ENCODE data around the gene PLCD1. TPM values are rescaled to one million over a fixed set of nuclear protein-coding genes. Genes with fewer than 3 reads are reported as not detected.
"Not testable (repeated sequence)": the region's sequence is repeated elsewhere in the genome, so short reads cannot be mapped to it uniquely, and the experiment has no call there.

Gene PLCD1
- total RNA-seq, 3 donors from 2014 or later: 1.8 to 3.4 (median 1.9) TPM

- ATAC-seq: peak; percentile 66 to 72
- peak overlapping the region; percentile 93 for H3K4me3 Mint-ChIP-seq
- DNase-seq: peak; percentile 42
- H3K9me3 Mint-ChIP-seq: no peaks in the 10 kb centered on the region
- no peaks in the 10 kb centered on the region for H3K27me3 Mint-ChIP-seq (ENCODE audit: low read depth)
- H3K36me3 Mint-ChIP-seq (ENCODE audit: insufficient read depth): peaks cover 11% of the 10 kb centered on the region
- peaks cover 50% of the 10 kb centered on the region for H3K4me1 Mint-ChIP-seq (ENCODE audit: low read depth)
Measured at GRCh38 chr3:37993820-37994638, 35.4 kb downstream of the PLCD1 start.

GRCh38 chr3:37993460-37993819 is 36.0 kb downstream of the PLCD1 start:
- Mint-ChIP-seq H3K36me3 (ENCODE audit: insufficient read depth) (peaks cover 11% of the 10 kb centered on the region), H3K27me3 (ENCODE audit: low read depth) (no peaks in the 10 kb centered on the region), H3K9me3 (no peaks in the 10 kb centered on the region), H3K4me1 (ENCODE audit: low read depth) (peaks cover 46% of the 10 kb centered on the region), H3K4me3 (peak overlapping the region; percentile 93)
- DNase-seq (no peak), ATAC-seq (no peak)

- Mint-ChIP-seq H3K9me3 (no peaks in the 10 kb centered on the region), H3K27me3 (ENCODE audit: low read depth) (no peaks in the 10 kb centered on the region), H3K36me3 (ENCODE audit: insufficient read depth) (peaks cover 11% of the 10 kb centered on the region), H3K4me1 (ENCODE audit: low read depth) (peaks cover 43% of the 10 kb centered on the region), H3K4me3 (peak overlapping the region; percentile 93)
- DNase-seq (no peak), ATAC-seq (no peak)
Measured at GRCh38 chr3:37993067-37993455, 36.4 kb downstream of the PLCD1 start.

GRCh38 chr3:37992271-37993066 is 37.0 kb downstream of the PLCD1 start:
- H3K27me3 Mint-ChIP-seq (ENCODE audit: low read depth): no peaks in the 10 kb centered on the region
- peaks cover 42% of the 10 kb centered on the region for H3K4me1 Mint-ChIP-seq (ENCODE audit: low read depth)
- peaks cover 11% of the 10 kb centered on the region for H3K36me3 Mint-ChIP-seq (ENCODE audit: insufficient read depth)
- peak overlapping the region; percentile 93 for H3K4me3 Mint-ChIP-seq
- DNase-seq (no peak), ATAC-seq (no peak)
- no peaks in the 10 kb centered on the region for H3K9me3 Mint-ChIP-seq

GRCh38 chr3:37991823-37992222 is 37.6 kb downstream of the PLCD1 start:
- H3K36me3 Mint-ChIP-seq (ENCODE audit: insufficient read depth): peaks cover 9% of the 10 kb centered on the region
- ATAC-seq: no peak
- H3K9me3 Mint-ChIP-seq: no peaks in the 10 kb centered on the region
- no peaks in the 10 kb centered on the region for H3K27me3 Mint-ChIP-seq (ENCODE audit: low read depth)
- peaks cover 36% of the 10 kb centered on the region for H3K4me1 Mint-ChIP-seq (ENCODE audit: low read depth)
- DNase-seq: no peak
- H3K4me3 Mint-ChIP-seq: no peak overlapping the region

- ATAC-seq: no peak
- Mint-ChIP-seq H3K4me3 (no peak overlapping the region), H3K36me3 (ENCODE audit: insufficient read depth) (peaks cover 3% of the 10 kb centered on the region), H3K4me1 (ENCODE audit: low read depth) (peaks cover 29% of the 10 kb centered on the region), H3K27me3 (ENCODE audit: low read depth) (no peaks in the 10 kb centered on the region), H3K9me3 (no peaks in the 10 kb centered on the region)
- DNase-seq: no peak
Measured at GRCh38 chr3:37991109-37991508, 38.3 kb downstream of the PLCD1 start.

- no peaks in the 10 kb centered on the region for H3K9me3 Mint-ChIP-seq
- ATAC-seq: no peak
- no peak for DNase-seq
- no peaks in the 10 kb centered on the region for H3K27me3 Mint-ChIP-seq (ENCODE audit: low read depth)
- peaks cover 24% of the 10 kb centered on the region for H3K4me1 Mint-ChIP-seq (ENCODE audit: low read depth)
- H3K36me3 Mint-ChIP-seq (ENCODE audit: insufficient read depth): peaks cover 3% of the 10 kb centered on the region
- H3K4me3 Mint-ChIP-seq: no peak within 1 kb of the TSS
Measured at GRCh38 chr3:37990527-37990926, 38.9 kb downstream of the PLCD1 start, which contains the start of gene VILL. VILL (plus strand) TSS chr3:37990786; CDS start chr3:37993673, 2,887 bp downstream.

GRCh38 chr3:37989821-37990480 is 39.5 kb downstream of the PLCD1 start:
- Mint-ChIP-seq H3K36me3 (ENCODE audit: insufficient read depth) (no peaks in the 10 kb centered on the region), H3K27me3 (ENCODE audit: low read depth) (no peaks in the 10 kb centered on the region), H3K4me1 (ENCODE audit: low read depth) (peaks cover 19% of the 10 kb centered on the region), H3K9me3 (no peaks in the 10 kb centered on the region), H3K4me3 (no peak overlapping the region)
- ATAC-seq (no peak), DNase-seq (no peak)

GRCh38 chr3:37988931-37989525 is 40.4 kb downstream of the PLCD1 start:
- ATAC-seq (no peak), DNase-seq (no peak)
- peaks cover 13% of the 10 kb centered on the region for H3K4me1 Mint-ChIP-seq (ENCODE audit: low read depth)
- no peaks in the 10 kb centered on the region for H3K36me3 Mint-ChIP-seq (ENCODE audit: insufficient read depth)
- H3K9me3 Mint-ChIP-seq: no peaks in the 10 kb centered on the region
- H3K27me3 Mint-ChIP-seq (ENCODE audit: low read depth): no peaks in the 10 kb centered on the region
- H3K4me3 Mint-ChIP-seq: no peak overlapping the region

GRCh38 chr3:37988376-37988775 is 41.1 kb downstream of the PLCD1 start:
- not testable (repeated sequence) for ATAC-seq; H3K36me3 Mint-ChIP-seq (ENCODE audit: insufficient read depth); H3K9me3 Mint-ChIP-seq; DNase-seq; H3K4me1 Mint-ChIP-seq (ENCODE audit: low read depth); H3K4me3 Mint-ChIP-seq; H3K27me3 Mint-ChIP-seq (ENCODE audit: low read depth)

- Mint-ChIP-seq H3K27me3 (ENCODE audit: low read depth) (no peaks in the 10 kb centered on the region), H3K4me1 (ENCODE audit: low read depth) (peaks cover 4% of the 10 kb centered on the region), H3K4me3 (no peak overlapping the region), H3K36me3 (ENCODE audit: insufficient read depth) (no peaks in the 10 kb centered on the region), H3K9me3 (no peaks in the 10 kb centered on the region)
- no peak for DNase-seq
- ATAC-seq: no peak
Measured at GRCh38 chr3:37987751-37988179, 41.7 kb downstream of the PLCD1 start.

GRCh38 chr3:37987315-37987697 is 42.1 kb downstream of the PLCD1 start:
- peaks cover 4% of the 10 kb centered on the region for H3K4me1 Mint-ChIP-seq (ENCODE audit: low read depth)
- H3K27me3 Mint-ChIP-seq (ENCODE audit: low read depth): no peaks in the 10 kb centered on the region
- no peaks in the 10 kb centered on the region for H3K36me3 Mint-ChIP-seq (ENCODE audit: insufficient read depth)
- H3K4me3 Mint-ChIP-seq: no peak overlapping the region
- H3K9me3 Mint-ChIP-seq: no peaks in the 10 kb centered on the region
- DNase-seq: no peak
- ATAC-seq: no peak

- DNase-seq (no peak), ATAC-seq (no peak)
- Mint-ChIP-seq H3K36me3 (ENCODE audit: insufficient read depth) (no peaks in the 10 kb centered on the region), H3K4me3 (no peak overlapping the region), H3K9me3 (no peaks in the 10 kb centered on the region), H3K4me1 (ENCODE audit: low read depth) (peaks cover 4% of the 10 kb centered on the region), H3K27me3 (ENCODE audit: low read depth) (no peaks in the 10 kb centered on the region)
Measured at GRCh38 chr3:37986479-37987314, 42.7 kb downstream of the PLCD1 start.
